ENCODE data around the gene ADAMTSL2.

The ADAMTSL2 gene

GRCh38 chr9:133581513-133582343 is 47.2 kb downstream of the ADAMTSL2 start:
- TF ChIP-seq SIN3A (IDR thresholded peaks at IDR 0.05; ENCODE audit: borderline replicate concordance, insufficient read depth, low read length) (no peak), POLR2AphosphoS5 (IDR thresholded peaks at IDR 0.05; ENCODE audit: low read depth, low read length) (no peak), FOXP2 (optimal IDR thresholded peaks at IDR 0.05; ENCODE audit: borderline replicate concordance, extremely low read depth, extremely low read length, insufficient read depth) (no peak), REST (IDR thresholded peaks at IDR 0.05; ENCODE audit: insufficient read depth in 1 of 2, low read depth in 2 of 2, low read length in 2 of 2) (no peak), TAF1 (IDR thresholded peaks at IDR 0.05; ENCODE audit: borderline replicate concordance, insufficient read depth, low read length) (no peak)

- TF ChIP-seq TAF1 (IDR thresholded peaks at IDR 0.05; ENCODE audit: borderline replicate concordance, insufficient read depth, low read length) (no peak), FOXP2 (optimal IDR thresholded peaks at IDR 0.05; ENCODE audit: borderline replicate concordance, extremely low read depth, extremely low read length, insufficient read depth) (no peak), POLR2AphosphoS5 (IDR thresholded peaks at IDR 0.05; ENCODE audit: low read depth, low read length) (no peak), SIN3A (IDR thresholded peaks at IDR 0.05; ENCODE audit: borderline replicate concordance, insufficient read depth, low read length) (no peak), REST (IDR thresholded peaks at IDR 0.05; ENCODE audit: insufficient read depth in 1 of 2, low read depth in 2 of 2, low read length in 2 of 2) (no peak)
Observed at GRCh38 chr9:133582501-133583045, 48.1 kb downstream of the ADAMTSL2 start.

GRCh38 chr9:133583111-133583510 is 48.6 kb downstream of the ADAMTSL2 start:
- TF ChIP-seq SIN3A (IDR thresholded peaks at IDR 0.05; ENCODE audit: borderline replicate concordance, insufficient read depth, low read length) (no peak), REST (IDR thresholded peaks at IDR 0.05; ENCODE audit: insufficient read depth in 1 of 2, low read depth in 2 of 2, low read length in 2 of 2) (no peak), FOXP2 (optimal IDR thresholded peaks at IDR 0.05; ENCODE audit: borderline replicate concordance, extremely low read depth, extremely low read length, insufficient read depth) (no peak), POLR2AphosphoS5 (IDR thresholded peaks at IDR 0.05; ENCODE audit: low read depth, low read length) (no peak), TAF1 (IDR thresholded peaks at IDR 0.05; ENCODE audit: borderline replicate concordance, insufficient read depth, low read length) (no peak)

GRCh38 chr9:133583586-133583985 is 49.1 kb downstream of the ADAMTSL2 start:
- TF ChIP-seq REST (IDR thresholded peaks at IDR 0.05; ENCODE audit: insufficient read depth in 1 of 2, low read depth in 2 of 2, low read length in 2 of 2) = no peak
- no peak for TF ChIP-seq POLR2AphosphoS5 (IDR thresholded peaks at IDR 0.05; ENCODE audit: low read depth, low read length)
- no peak for TF ChIP-seq SIN3A (IDR thresholded peaks at IDR 0.05; ENCODE audit: borderline replicate concordance, insufficient read depth, low read length)
- no peak for TF ChIP-seq FOXP2 (optimal IDR thresholded peaks at IDR 0.05; ENCODE audit: borderline replicate concordance, extremely low read depth, extremely low read length, insufficient read depth)
- no peak for TF ChIP-seq TAF1 (IDR thresholded peaks at IDR 0.05; ENCODE audit: borderline replicate concordance, insufficient read depth, low read length)
